ENCODE data around the gene OR51E1. TPM values are rescaled to one million over a fixed set of nuclear protein-coding genes. Genes with fewer than 3 reads are reported as not detected.

The OR51E1 gene
- total and polyA plus RNA-seq, 9 of the 15 experiments (the other 6 are each of a cell fraction or from before 2014, with no cell fraction given), result 0.03 to 0.04 TPM; not detected in 7

GRCh38 chr11:4607781-4608666 lies 35.8 kb upstream of the OR51E1 start, which contains the start of gene TRIM68 (continued):
- TF ChIP-seq TSHZ1 (CRISPR knock-in tag; IDR thresholded peaks at IDR 0.05), result no peak
- TF ChIP-seq ETV5 (CRISPR knock-in tag; IDR thresholded peaks at IDR 0.05; ENCODE audit: low read depth), result no peak; the same call in 1 of the 2 replicates
- TF ChIP-seq EWSR1 (IDR thresholded peaks at IDR 0.05; ENCODE audit: borderline replicate concordance, low read depth, partially characterized antibody), result no peak
- TF ChIP-seq SPI1 (IDR thresholded peaks at IDR 0.05; ENCODE audit: borderline replicate concordance, low read depth, low read length), result no peak
- peak; percentile 78 for TF ChIP-seq POLR2H (tag; IDR thresholded peaks at IDR 0.05; ENCODE audit: low read depth)
- TF ChIP-seq MTA3 (IDR thresholded peaks at IDR 0.05; ENCODE audit: borderline replicate concordance), result 0 out of 2 replicates have a peak, but pooled peaks have one; percentile 68
- TF ChIP-seq TGIF2 (CRISPR knock-in tag; IDR thresholded peaks at IDR 0.05), result no peak
- no peak for TF ChIP-seq STAT5B (CRISPR knock-in tag; IDR thresholded peaks at IDR 0.05)
- no peak for TF ChIP-seq USF1 (CRISPR knock-in tag; IDR thresholded peaks at IDR 0.05)
- no peak for TF ChIP-seq RBM39 (optimal IDR thresholded peaks at IDR 0.05; ENCODE audit: low read depth, low read length)
- no peak for TF ChIP-seq RBBP5 (IDR thresholded peaks at IDR 0.05; ENCODE audit: borderline replicate concordance, insufficient read depth, low read length, poor library complexity, severe bottlenecking)
- TF ChIP-seq, protein P1, sequence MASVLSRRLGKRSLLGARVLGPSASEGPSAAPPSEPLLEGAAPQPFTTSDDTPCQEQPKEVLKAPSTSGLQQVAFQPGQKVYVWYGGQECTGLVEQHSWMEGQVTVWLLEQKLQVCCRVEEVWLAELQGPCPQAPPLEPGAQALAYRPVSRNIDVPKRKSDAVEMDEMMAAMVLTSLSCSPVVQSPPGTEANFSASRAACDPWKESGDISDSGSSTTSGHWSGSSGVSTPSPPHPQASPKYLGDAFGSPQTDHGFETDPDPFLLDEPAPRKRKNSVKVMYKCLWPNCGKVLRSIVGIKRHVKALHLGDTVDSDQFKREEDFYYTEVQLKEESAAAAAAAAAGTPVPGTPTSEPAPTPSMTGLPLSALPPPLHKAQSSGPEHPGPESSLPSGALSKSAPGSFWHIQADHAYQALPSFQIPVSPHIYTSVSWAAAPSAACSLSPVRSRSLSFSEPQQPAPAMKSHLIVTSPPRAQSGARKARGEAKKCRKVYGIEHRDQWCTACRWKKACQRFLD (CRISPR knock-in tag; IDR thresholded peaks at IDR 0.05), result no peak
- TF ChIP-seq ZKSCAN1 (IDR thresholded peaks at IDR 0.05; ENCODE audit: low read depth, low read length), result no peak
- TF ChIP-seq ZNF12 (CRISPR knock-in tag; IDR thresholded peaks at IDR 0.05), result no peak
- TF ChIP-seq MED1 (CRISPR knock-in tag; IDR thresholded peaks at IDR 0.05; ENCODE audit: borderline replicate concordance), result no peak
- TF ChIP-seq ZNF384 (IDR thresholded peaks at IDR 0.05; ENCODE audit: low read depth, low read length), result peak; percentile 7; the same call in 1 of the 2 replicates
- no peak for TF ChIP-seq DPF2 (IDR thresholded peaks at IDR 0.05)
- no peak; the same call in none of the 2 replicates for TF ChIP-seq GABPA (tag; conservative IDR thresholded peaks at IDR 0.05; ENCODE audit: low read depth)
- no peak for TF ChIP-seq ZNF280A (IDR thresholded peaks at IDR 0.05; ENCODE audit: low read depth, partially characterized antibody)
- TF ChIP-seq ZBTB1 (CRISPR knock-in tag; IDR thresholded peaks at IDR 0.05; ENCODE audit: borderline replicate concordance, low read depth), result no peak

Measured in K562 (cell line).